Anterior cingulate cortex (tissue), 58 donors: ENCODE results near the gene FBXL13.
"Not testable (repeated sequence)": the region's sequence is repeated elsewhere in the genome, so short reads cannot be mapped to it uniquely, and the experiment has no call there.

Experiments used
- DNase-seq, 58 donors: peaks; one replicate each; lab custom pipeline; 2025; lab: John Stamatoyannopoulos, UW

The FBXL13 gene

DNA sequence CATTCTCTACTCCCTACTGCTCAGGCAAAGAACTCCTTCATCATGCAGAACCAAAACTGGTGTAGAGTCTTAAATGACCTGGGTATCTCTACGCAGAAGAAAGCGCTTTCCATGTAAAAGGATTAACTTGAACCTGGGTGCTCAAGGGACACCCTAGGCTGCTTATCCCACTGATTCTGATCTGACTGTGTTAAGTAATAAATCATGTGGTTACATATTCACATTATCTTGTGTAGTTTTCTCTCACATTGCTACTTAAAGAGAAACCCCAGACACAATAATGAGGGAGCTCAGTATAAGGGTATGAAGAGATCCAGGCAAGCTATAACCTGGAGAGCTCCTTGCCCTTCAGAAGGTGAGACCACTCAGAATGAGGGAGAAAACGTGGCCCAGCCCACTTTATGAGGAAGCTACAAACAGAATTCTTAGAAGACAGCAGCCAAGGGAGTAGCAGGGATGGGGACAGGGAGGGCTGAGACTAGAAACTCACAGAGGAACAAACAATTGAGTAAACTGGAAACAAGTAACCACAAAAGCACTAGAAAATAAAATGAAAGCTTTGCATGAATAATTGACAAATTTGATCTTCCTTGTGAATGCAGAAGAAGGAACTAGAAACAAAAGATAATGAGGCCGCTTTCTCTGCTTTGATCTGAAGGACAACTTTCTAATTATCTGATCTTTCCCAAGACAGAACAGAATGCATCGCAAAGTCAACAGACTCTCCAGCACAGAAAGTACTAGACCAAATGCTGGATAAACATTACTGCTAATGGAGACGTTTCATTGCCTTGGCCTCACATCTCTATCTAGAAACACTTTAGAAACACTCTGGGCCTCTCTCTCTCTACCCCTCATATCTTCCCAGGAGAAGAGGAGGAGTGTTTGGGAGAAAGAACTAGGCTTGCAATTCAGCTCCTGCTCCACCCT is 85.7 kb downstream of the FBXL13 start:
- DNase-seq = no peak

DNA sequence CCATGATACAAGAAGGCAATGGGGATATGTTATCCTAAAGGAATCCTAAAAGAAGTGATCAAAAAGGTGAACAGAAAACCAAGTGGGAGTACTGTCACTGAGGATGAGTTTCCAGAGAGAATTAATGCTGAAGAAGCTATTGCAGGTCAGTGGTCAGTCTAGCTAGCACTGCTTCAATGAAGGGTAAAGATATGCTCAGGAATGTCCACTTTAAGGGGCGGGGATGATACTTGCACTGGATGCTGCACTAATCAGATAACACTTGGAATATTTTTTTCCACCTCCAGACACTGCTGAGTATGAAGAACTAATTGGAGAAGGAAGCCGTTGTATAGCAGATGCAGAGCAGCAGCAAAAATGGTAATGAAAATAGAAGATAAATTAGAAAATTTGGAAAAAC is 86.5 kb downstream of the FBXL13 start:
- no peak for DNase-seq

DNA sequence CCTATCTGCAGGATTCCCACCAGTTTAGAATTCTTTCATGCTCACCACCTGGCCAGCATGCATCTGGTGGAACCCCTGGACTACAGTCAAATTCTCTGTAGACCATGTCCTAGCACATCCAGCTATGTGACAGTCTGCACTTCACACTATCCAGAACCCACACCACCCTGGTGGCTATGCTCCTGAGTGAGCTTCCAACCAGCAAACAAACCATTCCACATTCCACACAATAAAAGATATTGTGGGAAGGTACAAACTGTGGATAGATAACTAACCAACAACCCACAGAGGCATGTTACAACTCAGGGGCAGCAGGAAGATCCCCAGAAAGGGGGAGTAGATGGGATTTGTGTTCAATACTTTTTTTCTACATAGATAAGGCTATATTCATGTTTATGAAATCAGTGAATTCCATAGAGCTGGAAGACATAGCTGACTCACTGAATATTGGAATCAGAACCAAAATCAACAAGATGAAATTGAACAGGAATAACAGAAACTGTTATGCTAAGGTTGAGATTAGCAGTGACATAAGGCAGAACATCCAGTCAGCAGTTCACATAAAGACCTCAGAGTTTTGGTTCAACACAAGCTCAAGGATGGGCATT is 89.3 kb downstream of the FBXL13 start:
- DNase-seq = no peak

DNA sequence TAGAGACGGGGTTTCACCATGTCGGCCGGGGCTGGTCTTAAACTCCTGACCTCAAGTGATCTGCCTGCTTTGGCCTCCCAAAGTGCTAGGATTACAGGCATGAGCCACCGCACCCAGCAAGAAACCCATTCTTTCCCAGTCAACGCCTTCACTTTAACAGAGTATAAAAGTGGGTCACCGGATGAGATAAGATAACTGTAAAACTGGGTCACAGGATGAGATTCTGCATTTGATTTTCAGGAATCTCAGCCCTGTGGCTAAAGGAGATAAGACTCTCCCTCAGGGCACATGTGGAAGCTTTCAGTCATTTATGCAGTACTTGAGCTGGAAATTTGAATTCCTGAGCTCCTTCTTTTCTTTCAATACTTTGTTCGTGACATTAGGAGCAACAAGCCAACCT is 91.0 kb downstream of the FBXL13 start:
- no peak for DNase-seq

GRCh38 chr7:102982235-102982634 is 92.4 kb downstream of the FBXL13 start:
- DNase-seq = no peak

GRCh38 chr7:102981451-102981850 is 93.1 kb downstream of the FBXL13 start:
- DNase-seq = no peak

- DNase-seq = no peak
Observed at GRCh38 chr7:102979670-102980069, 94.9 kb downstream of the FBXL13 start.

DNA sequence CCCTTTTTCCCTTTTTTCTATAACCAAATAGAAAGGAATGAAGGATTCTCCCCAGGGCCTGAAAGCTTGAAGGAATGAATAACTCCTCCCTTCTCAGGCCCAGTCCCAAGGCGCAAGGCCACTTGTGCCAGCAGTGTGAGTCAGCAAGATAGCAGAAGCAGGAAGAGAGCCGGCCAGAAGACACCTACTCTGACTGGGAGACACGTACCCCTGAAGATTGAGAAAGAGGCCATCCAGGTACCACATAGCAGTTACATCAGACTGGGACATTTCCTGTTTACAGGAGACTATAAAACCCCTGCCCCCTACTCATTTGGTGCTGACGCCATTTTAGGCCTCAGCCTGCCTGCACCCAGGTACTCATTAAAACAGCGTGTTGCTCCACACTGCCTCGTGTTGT is 96.3 kb downstream of the FBXL13 start:
- DNase-seq = no peak

- DNase-seq = not testable (repeated sequence)
Observed at GRCh38 chr7:102977586-102977985, 97.0 kb downstream of the FBXL13 start.

DNA sequence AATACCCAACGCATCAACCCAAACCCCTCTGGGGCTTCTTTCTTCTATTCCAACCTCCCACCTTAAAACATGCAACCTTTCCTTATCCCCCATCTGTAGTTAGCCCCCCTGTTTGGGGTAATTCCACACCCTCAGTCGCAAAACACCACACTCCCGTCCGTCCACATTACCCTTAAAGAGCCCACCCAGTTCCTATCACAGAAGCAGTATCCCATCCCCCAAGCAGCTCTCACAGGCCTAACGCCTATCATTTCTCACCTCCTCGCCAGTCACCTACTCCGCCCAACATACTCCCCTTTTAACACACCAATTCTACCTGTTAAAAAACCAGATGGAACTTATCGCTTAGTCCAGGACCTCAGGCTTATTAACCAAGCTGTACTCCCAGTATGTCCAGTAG is 98.1 kb downstream of the FBXL13 start:
- no peak for DNase-seq

DNA sequence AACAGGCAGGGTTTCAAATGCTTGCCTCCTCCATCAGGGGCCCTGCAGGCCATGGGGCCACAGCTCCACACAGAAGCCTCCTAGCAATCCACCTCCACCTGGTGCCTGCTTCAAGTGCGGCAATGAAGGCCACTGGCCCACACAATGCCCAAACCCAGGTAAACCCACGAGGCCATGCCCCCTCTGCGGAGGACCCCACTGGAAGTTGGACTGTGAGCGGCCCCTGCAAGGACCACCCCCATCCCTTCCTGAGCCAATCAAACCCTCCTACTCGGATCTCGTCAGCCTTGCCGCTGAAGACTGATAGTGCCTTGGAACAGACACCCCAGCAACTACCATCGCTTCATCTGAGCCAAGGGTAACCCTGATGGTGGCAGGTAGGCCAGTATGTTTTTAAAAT is 98.7 kb downstream of the FBXL13 start:
- DNase-seq = no peak

GRCh38 chr7:102974366-102975236 is 100.0 kb downstream of the FBXL13 start:
- no peak for DNase-seq

DNA sequence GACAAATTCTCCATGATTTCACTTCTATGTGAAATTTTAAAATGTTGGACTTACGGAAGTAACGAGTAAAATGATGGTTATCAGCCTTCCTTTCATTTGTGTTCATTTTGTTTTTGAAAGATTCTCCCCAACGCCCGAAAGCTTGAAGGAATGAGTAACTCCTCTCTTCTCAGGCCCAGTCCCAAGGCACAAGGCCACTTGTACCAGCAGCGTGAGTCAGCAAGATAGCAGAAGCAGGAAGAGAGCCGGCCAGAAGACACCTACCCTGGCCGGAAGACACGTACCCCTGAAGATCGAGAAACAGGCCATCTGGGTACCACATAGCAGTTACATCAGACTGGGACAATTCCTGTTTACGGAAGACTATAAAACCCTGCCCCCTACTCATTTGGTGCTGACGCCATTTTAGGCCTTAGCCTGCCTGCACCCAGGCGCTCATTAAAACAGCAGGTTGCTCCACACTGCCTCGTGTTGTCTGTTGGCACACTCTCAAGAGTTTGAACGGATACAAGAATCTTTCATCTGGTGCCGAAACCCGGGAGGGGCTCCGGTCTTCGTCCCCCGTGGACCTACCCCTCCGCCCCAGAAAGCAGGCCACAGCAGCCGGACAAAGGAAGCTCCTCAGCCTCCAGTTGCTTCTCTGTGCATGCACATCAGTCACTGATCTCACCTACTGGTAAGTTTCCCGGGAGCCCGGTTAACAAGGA is 101.3 kb downstream of the FBXL13 start:
- no peak for DNase-seq

- no peak for DNase-seq
Observed at GRCh38 chr7:102967798-102968197, 106.8 kb downstream of the FBXL13 start.

GRCh38 chr7:102966465-102966864 is 108.1 kb downstream of the FBXL13 start:
- no peak for DNase-seq

- not testable (repeated sequence) for DNase-seq
Observed at GRCh38 chr7:102961993-102962392, 112.6 kb downstream of the FBXL13 start.

- DNase-seq = not testable (repeated sequence)
Observed at GRCh38 chr7:102958004-102958403, 116.6 kb downstream of the FBXL13 start.

DNA sequence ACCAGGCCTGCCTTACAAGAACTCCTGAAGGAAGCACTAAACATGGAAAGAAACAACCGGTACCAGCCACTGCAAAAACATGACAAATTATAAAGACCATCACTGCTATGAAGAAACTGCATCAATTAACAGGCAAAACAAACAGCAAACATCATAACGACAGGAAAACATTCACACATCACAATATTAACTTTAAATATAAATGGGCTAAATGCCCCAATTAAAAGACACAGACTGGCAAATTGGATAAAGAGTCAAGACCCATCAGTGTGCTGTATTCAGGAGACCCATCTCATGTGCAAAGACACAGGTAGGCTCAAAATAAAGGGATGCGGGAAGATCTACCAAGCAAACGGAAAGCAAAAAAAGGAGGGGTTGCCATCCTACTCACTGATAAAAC is 120.2 kb downstream of the FBXL13 start:
- not testable (repeated sequence) for DNase-seq

DNA sequence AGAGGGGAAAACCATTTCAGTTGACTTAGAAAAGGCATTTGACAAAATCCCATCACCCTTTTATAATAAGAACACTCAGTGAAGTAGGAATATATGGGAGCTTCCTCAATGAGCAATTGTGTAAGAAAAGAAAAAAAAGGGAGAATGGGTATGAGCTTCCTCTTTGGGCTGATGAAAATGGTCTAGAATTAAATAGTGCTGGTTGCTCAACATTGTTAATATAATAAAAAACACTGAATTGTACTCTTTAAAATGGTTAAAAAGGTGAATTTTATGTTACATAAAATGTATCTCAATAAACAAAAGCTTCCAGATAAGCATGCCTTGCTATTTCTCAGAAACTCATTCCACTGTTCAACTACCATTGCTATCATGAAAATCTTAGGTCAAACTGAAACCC is 121.2 kb downstream of the FBXL13 start:
- DNase-seq = no peak

DNA sequence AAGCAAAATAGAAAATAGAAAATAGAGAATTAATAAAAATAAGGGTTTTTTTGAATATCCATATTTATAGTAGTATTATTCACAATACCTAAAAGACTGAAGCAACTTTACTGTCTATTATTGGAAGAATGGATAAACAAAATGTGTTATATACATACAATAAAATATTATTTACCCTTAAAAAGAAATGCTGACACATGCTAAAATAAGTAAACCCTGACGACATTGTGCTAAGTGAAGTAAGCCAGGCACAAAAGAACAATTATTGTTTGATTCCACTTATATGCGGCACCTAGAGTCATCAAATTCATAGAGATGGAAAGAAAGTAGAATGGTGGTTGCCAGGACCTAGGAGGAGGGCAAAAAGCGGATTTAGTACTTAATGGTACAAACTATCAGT is 122.8 kb downstream of the FBXL13 start:
- no peak for DNase-seq
